Lower lobe of right lung (tissue), 2 donors: ENCODE data around the gene HPCAL1. TPM values are rescaled to one million over a fixed set of nuclear protein-coding genes. Genes with fewer than 3 reads are reported as not detected.

Experiments
- ATAC-seq, 2 donors: fragments of 200-7000 bp; cut with Tn5 transposase; one replicate each; pipeline ENCODE4 v1.9.1; 2020 to 2022; ENCODE audit warnings: mild to moderate bottlenecking in 2 of 2, moderate library complexity in 2 of 2
- DNase-seq: peaks from one replicate; pipeline ENCODE4 v3.0.0-alpha.2; 2020
- H3K27ac ChIP-seq: fragments of 200-600 bp; one replicate; pipeline ENCODE4 v1.8.0; 2022
- H3K27me3 ChIP-seq: fragments of 200-600 bp; one replicate; pipeline ENCODE4 v1.8.0; 2022; ENCODE audit warnings: low read depth
- H3K36me3 ChIP-seq: fragments of 200-600 bp; one replicate; pipeline ENCODE4 v1.8.0; 2022; ENCODE audit warnings: mild to moderate bottlenecking
- H3K4me1 ChIP-seq: fragments of 200-600 bp; one replicate; pipeline ENCODE4 v1.8.0; 2022
- H3K4me3 ChIP-seq: fragments of 200-600 bp; one replicate; pipeline ENCODE4 v1.8.0; 2022; ENCODE audit warnings: mild to moderate bottlenecking
- H3K9me3 ChIP-seq: fragments of 200-600 bp; one replicate; pipeline ENCODE4 v1.8.0; 2022
- intact Hi-C: fragments of 100-400 bp; cut with DNase I; formaldehyde crosslinking; loops from one replicate; pipeline ENCODE4 v1.11.0; 2022
- total RNA-seq: library from RNA; stranded (reverse); fragmentation: NEBNext Ultra II Directional; extraction: Animal tissue kit (Norgen Biotek cat#: 25700); gene quantifications from one replicate; pipeline ENCODE4 v1.2.1, GENCODE V29; 2021
- TF ChIP-seq, protein P1 (sequence below): fragments of 200-600 bp; IDR thresholded peaks from one replicate; pipeline ENCODE4 v1.8.0; 2022; ENCODE audit warnings: antibody characterized with exemption, mild to moderate bottlenecking
- donor health status: DM: no; HTN: yes; CAD: no; lungs with severe emphysema.

The HPCAL1 gene
- total RNA-seq, 1 donor from 2014 or later = 132 TPM

GRCh38 chr2:10400568-10400977 is 97.9 kb downstream of the HPCAL1 start:
- H3K36me3 ChIP-seq = peaks cover 27% of the 10 kb centered on the region
- intact Hi-C loops = no loop called here
- no peaks in the 10 kb centered on the region for H3K9me3 ChIP-seq
- H3K27ac ChIP-seq = peak overlapping the region; percentile 82
- H3K4me3 ChIP-seq = no peak overlapping the region
- H3K4me1 ChIP-seq = peaks cover 88% of the 10 kb centered on the region
- DNase-seq = peak; percentile 75
- peak; percentile 4 to 60 for ATAC-seq
- H3K27me3 ChIP-seq = no peaks in the 10 kb centered on the region
- TF ChIP-seq, protein P1, sequence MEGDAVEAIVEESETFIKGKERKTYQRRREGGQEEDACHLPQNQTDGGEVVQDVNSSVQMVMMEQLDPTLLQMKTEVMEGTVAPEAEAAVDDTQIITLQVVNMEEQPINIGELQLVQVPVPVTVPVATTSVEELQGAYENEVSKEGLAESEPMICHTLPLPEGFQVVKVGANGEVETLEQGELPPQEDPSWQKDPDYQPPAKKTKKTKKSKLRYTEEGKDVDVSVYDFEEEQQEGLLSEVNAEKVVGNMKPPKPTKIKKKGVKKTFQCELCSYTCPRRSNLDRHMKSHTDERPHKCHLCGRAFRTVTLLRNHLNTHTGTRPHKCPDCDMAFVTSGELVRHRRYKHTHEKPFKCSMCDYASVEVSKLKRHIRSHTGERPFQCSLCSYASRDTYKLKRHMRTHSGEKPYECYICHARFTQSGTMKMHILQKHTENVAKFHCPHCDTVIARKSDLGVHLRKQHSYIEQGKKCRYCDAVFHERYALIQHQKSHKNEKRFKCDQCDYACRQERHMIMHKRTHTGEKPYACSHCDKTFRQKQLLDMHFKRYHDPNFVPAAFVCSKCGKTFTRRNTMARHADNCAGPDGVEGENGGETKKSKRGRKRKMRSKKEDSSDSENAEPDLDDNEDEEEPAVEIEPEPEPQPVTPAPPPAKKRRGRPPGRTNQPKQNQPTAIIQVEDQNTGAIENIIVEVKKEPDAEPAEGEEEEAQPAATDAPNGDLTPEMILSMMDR = no peak

DNA sequence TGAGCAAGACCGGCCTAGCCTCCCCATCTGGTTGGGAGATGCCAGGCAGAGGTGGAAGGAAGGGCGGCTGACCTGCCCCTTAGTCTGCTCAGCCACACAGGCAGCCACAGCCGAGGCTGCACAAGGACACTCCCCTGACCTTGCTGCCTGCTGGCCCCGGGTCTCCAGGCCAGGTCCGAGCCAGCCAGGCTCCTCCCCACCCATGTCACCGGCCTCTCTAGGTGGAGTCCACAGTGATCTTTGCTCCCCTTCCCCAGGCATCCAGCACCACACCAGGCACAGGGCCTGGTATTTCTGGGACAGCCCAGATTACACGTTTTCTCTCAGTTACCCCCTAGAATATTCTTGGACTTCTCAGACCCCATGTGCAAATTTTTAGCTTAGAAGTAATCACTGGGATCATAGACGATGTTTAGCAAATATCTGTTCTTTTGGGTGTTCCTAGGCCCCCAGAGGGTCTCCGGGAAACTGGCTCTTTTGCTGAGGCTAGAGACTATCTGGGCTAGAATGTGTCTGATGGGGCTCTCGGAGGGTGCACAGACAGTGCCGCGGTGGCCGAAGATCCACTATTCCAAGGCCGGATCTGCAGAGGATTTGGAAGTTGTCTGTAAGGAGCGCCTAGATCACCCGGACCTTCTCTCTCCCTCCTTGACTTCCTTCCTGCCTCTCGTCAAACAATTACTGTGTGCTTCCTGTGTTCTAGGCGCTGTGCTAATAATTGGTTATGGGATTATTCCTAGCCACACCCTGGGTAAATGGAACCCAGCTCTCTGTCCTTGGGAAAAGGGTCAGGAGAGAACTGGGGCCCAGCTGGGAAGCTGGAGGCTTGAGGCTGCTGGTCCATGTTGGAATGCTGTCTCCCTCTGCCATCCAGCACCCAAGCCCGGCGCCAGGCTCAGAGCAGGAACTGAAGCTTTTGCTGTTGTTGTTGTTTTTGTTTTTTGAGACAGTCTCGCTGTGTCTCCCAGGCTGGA is 98.6 kb downstream of the HPCAL1 start:
- ATAC-seq = no peak
- H3K4me1 ChIP-seq = peaks cover 88% of the 10 kb centered on the region
- no peak overlapping the region for H3K4me3 ChIP-seq
- H3K27ac ChIP-seq = peak overlapping the region; percentile 82
- no peaks in the 10 kb centered on the region for H3K27me3 ChIP-seq
- intact Hi-C loops = no loop called here
- TF ChIP-seq, protein P1 = no peak
- DNase-seq = no peak
- H3K36me3 ChIP-seq = peaks cover 27% of the 10 kb centered on the region
- no peaks in the 10 kb centered on the region for H3K9me3 ChIP-seq

DNA sequence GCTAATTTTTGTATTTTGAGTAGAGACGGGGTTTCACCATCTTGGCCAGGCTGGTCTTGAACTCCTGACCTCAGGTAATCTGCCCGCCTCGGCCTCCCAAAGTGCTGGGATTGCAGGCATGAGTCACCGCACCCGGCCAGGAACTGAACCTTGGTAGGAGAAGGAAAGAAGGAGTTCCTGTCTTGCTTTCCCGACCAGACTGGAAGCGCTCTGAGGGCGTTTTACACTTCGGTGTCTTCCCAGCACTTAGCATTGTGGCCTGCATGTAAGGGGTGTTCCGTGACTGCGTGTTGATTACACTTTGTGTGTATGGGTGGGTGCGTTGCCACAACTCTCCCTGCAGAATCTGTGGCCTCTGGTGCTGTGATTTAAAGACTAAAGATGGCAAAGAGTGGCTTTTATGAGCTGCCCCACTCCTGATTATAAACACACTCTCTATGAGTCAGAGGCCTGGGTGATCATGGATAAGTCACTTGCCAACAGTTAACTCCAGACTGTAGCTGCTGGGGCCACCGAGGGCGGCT is 99.4 kb downstream of the HPCAL1 start:
- intact Hi-C loops = no loop called here
- peaks cover 31% of the 10 kb centered on the region for H3K36me3 ChIP-seq
- TF ChIP-seq, protein P1 = no peak
- no peak overlapping the region for H3K4me3 ChIP-seq
- no peaks in the 10 kb centered on the region for H3K27me3 ChIP-seq
- DNase-seq (no peak), ATAC-seq (no peak)
- H3K9me3 ChIP-seq = no peaks in the 10 kb centered on the region
- H3K4me1 ChIP-seq = peaks cover 88% of the 10 kb centered on the region
- peak overlapping the region; percentile 82 for H3K27ac ChIP-seq

GRCh38 chr2:10402653-10403215 is 100.0 kb downstream of the HPCAL1 start:
- Histone ChIP-seq H3K9me3 (no peaks in the 10 kb centered on the region), H3K4me1 (peaks cover 88% of the 10 kb centered on the region), H3K36me3 (peaks cover 28% of the 10 kb centered on the region), H3K4me3 (no peak overlapping the region), H3K27me3 (no peaks in the 10 kb centered on the region), H3K27ac (peak overlapping the region; percentile 82)
- ATAC-seq = no peak
- intact Hi-C loops = no loop called here
- no peak for DNase-seq
- TF ChIP-seq, protein P1 = no peak

- TF ChIP-seq, protein P1 = no peak
- peak overlapping the region; percentile 79 for H3K27ac ChIP-seq
- ATAC-seq (no peak), DNase-seq (no peak)
- H3K4me1 ChIP-seq = peaks cover 94% of the 10 kb centered on the region
- H3K36me3 ChIP-seq = peaks cover 24% of the 10 kb centered on the region
- intact Hi-C loops = no loop called here
- no peaks in the 10 kb centered on the region for H3K9me3 ChIP-seq
- no peaks in the 10 kb centered on the region for H3K27me3 ChIP-seq
- no peak overlapping the region for H3K4me3 ChIP-seq
These were observed 101.8 kb downstream of the HPCAL1 start for GRCh38 chr2:10404324-10405143.
